Astrocyte (in vitro differentiated cells and primary cell): ENCODE results near the gene RIPK1. TPM values are rescaled to one million over a fixed set of nuclear protein-coding genes. Genes with fewer than 3 reads are reported as not detected.
"Not testable (repeated sequence)": the region's sequence is repeated elsewhere in the genome, so short reads cannot be mapped to it uniquely, and the experiment has no call there.

Experiments used
- DNase-seq: peaks from one replicate; pipeline ENCODE4 v3.0.0-alpha.2; 2010; ENCODE audit warnings: low read depth
- FAIRE-seq: peaks from 2 replicates; lab custom pipeline; 2011; peaks lifted over from hg19 to GRCh38; lab: Jason Lieb, UNC
- H2AFZ ChIP-seq: 2 replicates; pipeline ENCODE4 v1.6.0; 2012; ENCODE audit warnings: low read depth, low read length, inconsistent platforms
- H3K27ac ChIP-seq: 2 replicates; pipeline ENCODE4 v1.5.1; 2011; ENCODE audit warnings: low read depth, low read length, inconsistent platforms
- H3K27me3 ChIP-seq: 2 replicates; pipeline ENCODE4 v1.6.0; 2011; ENCODE audit warnings: low read length, inconsistent platforms; ENCODE audit not compliant: insufficient read depth
- H3K36me3 ChIP-seq: 2 replicates; pipeline ENCODE4 v1.5.1; 2011; ENCODE audit warnings: low read length, inconsistent platforms; ENCODE audit not compliant: insufficient read depth
- H3K4me1 ChIP-seq: 2 replicates; pipeline ENCODE4 v1.5.1; 2011; ENCODE audit warnings: low read length, inconsistent platforms; ENCODE audit not compliant: insufficient read depth
- H3K4me2 ChIP-seq: 2 replicates; pipeline ENCODE4 v1.6.0; 2012; ENCODE audit warnings: low read length, inconsistent platforms
- H3K4me3 ChIP-seq: 2 replicates; pipeline ENCODE4 v1.5.1; 2011; ENCODE audit warnings: low read depth, mild to moderate bottlenecking, low read length, inconsistent platforms; ENCODE audit not compliant: insufficient read depth
- H3K79me2 ChIP-seq: 2 replicates; pipeline ENCODE4 v1.6.0; 2012; ENCODE audit warnings: mild to moderate bottlenecking, low read length, inconsistent platforms; ENCODE audit not compliant: insufficient read depth
- H3K9ac ChIP-seq: 2 replicates; pipeline ENCODE4 v1.6.0; 2012; ENCODE audit warnings: mild to moderate bottlenecking, low read length, inconsistent platforms
- H3K9me3 ChIP-seq: 2 replicates; pipeline ENCODE4 v1.5.1; 2012; ENCODE audit warnings: low read depth, mild to moderate bottlenecking, low read length, inconsistent platforms; ENCODE audit not compliant: insufficient read depth
- H4K20me1 ChIP-seq: 2 replicates; pipeline ENCODE4 v1.6.0; 2012; ENCODE audit warnings: low read length, inconsistent platforms; ENCODE audit not compliant: insufficient read depth
- H3K27ac Mint-ChIP-seq: one replicate; pipeline ENCODE4 v1.8.0; 2021; ENCODE audit warnings: mild to moderate bottlenecking, mixed read lengths; ENCODE audit not compliant: unreplicated experiment
- H3K27me3 Mint-ChIP-seq: one replicate; pipeline ENCODE4 v1.8.0; 2021; ENCODE audit warnings: low read depth, mixed read lengths; ENCODE audit not compliant: unreplicated experiment
- H3K36me3 Mint-ChIP-seq: one replicate; pipeline ENCODE4 v1.8.0; 2021; ENCODE audit warnings: low read depth, mixed read lengths; ENCODE audit not compliant: unreplicated experiment
- H3K4me1 Mint-ChIP-seq: one replicate; pipeline ENCODE4 v1.8.0; 2021; ENCODE audit warnings: low read depth, mixed read lengths; ENCODE audit not compliant: unreplicated experiment
- H3K4me3 Mint-ChIP-seq: one replicate; pipeline ENCODE4 v1.8.0; 2021; ENCODE audit warnings: mild to moderate bottlenecking, moderate library complexity, mixed read lengths; ENCODE audit not compliant: unreplicated experiment
- H3K9me3 Mint-ChIP-seq: one replicate; pipeline ENCODE4 v1.8.0; 2021; ENCODE audit warnings: mild to moderate bottlenecking, mixed read lengths; ENCODE audit not compliant: unreplicated experiment
- CTCF ChIP-seq: IDR thresholded peaks from 2 replicates; pipeline ENCODE4 v1.5.1; 2011; ENCODE audit warnings: low read depth, mild to moderate bottlenecking, inconsistent platforms, low read length, moderate library complexity; ENCODE audit not compliant: insufficient read depth
- EZH2 ChIP-seq: IDR thresholded peaks from 2 replicates; pipeline ENCODE4 v1.6.1; 2012; ENCODE audit warnings: mild to moderate bottlenecking, low read length, inconsistent platforms; ENCODE audit not compliant: insufficient read depth
- total RNA-seq: library from RNA; stranded (reverse); gene quantifications from 2 replicates; pipeline ENCODE4 v1.2.1, GENCODE V29; 2021

Gene RIPK1
- total RNA-seq, 1 donor from 2014 or later, result 21.9 TPM

- Histone ChIP-seq H3K9ac (no peak overlapping the region), H3K36me3 (no peaks in the 10 kb centered on the region), H3K4me3 (no peak overlapping the region), H3K4me2 (no peak overlapping the region), H3K27me3 (no peaks in the 10 kb centered on the region), H4K20me1 (no peaks in the 10 kb centered on the region), H3K9me3 (no peaks in the 10 kb centered on the region), H3K27ac (no peak overlapping the region), H3K79me2 (peaks cover 3% of the 10 kb centered on the region), H2AFZ (no peak overlapping the region), H3K4me1 (peaks cover 4% of the 10 kb centered on the region)
- TF ChIP-seq EZH2, result no peak
- peak; percentile 49 for TF ChIP-seq CTCF
- no peak for FAIRE-seq
- Mint-ChIP-seq H3K4me1 (peaks cover 4% of the 10 kb centered on the region), H3K4me3 (no peak overlapping the region), H3K27me3 (no peaks in the 10 kb centered on the region), H3K27ac (no peak overlapping the region), H3K9me3 (no peaks in the 10 kb centered on the region), H3K36me3 (no peaks in the 10 kb centered on the region)
- peak; percentile 82 for DNase-seq
Observed at GRCh38 chr6:3061501-3061941, 6.8 kb upstream of the RIPK1 start.

- not testable (repeated sequence) for H3K4me1 Mint-ChIP-seq
Observed at GRCh38 chr6:3063340-3063732, 5.0 kb upstream of the RIPK1 start.

GRCh38 chr6:3063733-3064700 lies 4.3 kb upstream of the RIPK1 start:
- Histone ChIP-seq H3K4me2 (peak overlapping the region; percentile 88), H2AFZ (peak overlapping the region; percentile 81), H3K27ac (peak overlapping the region; percentile 50)

More at GRCh38 chr6:3063340-3063732, 5.0 kb upstream of the RIPK1 start:
- peak overlapping the region; percentile 88 for H3K4me2 ChIP-seq
- FAIRE-seq, H3K27me3 ChIP-seq, H3K79me2 ChIP-seq, H3K4me1 ChIP-seq, H4K20me1 ChIP-seq, H3K36me3 ChIP-seq, H3K36me3 Mint-ChIP-seq, DNase-seq, H3K27ac ChIP-seq, H3K9me3 ChIP-seq, H3K27ac Mint-ChIP-seq, H3K27me3 Mint-ChIP-seq, H3K9me3 Mint-ChIP-seq: not testable (repeated sequence)
- H3K4me3 Mint-ChIP-seq, result peak overlapping the region; percentile 88
- peak overlapping the region; percentile 81 for H2AFZ ChIP-seq
- H3K4me3 ChIP-seq, result peak overlapping the region; percentile 66
- H3K9ac ChIP-seq, result peak overlapping the region; percentile 76

More at GRCh38 chr6:3063733-3064700, 4.3 kb upstream of the RIPK1 start:
- Mint-ChIP-seq H3K27me3 (no peaks in the 10 kb centered on the region), H3K27ac (peak overlapping the region; percentile 63), H3K4me3 (peak overlapping the region; percentile 88), H3K4me1 (peaks cover 7% of the 10 kb centered on the region), H3K9me3 (no peaks in the 10 kb centered on the region), H3K36me3 (no peaks in the 10 kb centered on the region)
- no peaks in the 10 kb centered on the region for H3K27me3 ChIP-seq
- peak overlapping the region; percentile 76 for H3K9ac ChIP-seq
- no peak for FAIRE-seq
- peaks cover 1% of the 10 kb centered on the region for H4K20me1 ChIP-seq
- H3K9me3 ChIP-seq, result no peaks in the 10 kb centered on the region
- TF ChIP-seq CTCF, result no peak
- no peak for TF ChIP-seq EZH2
- H3K4me1 ChIP-seq, result peaks cover 4% of the 10 kb centered on the region
- H3K36me3 ChIP-seq, result no peaks in the 10 kb centered on the region
- H3K79me2 ChIP-seq, result peaks cover 9% of the 10 kb centered on the region
- peak; percentile 62 for DNase-seq
- peak overlapping the region; percentile 66 for H3K4me3 ChIP-seq
